Tibial artery (tissue), 4 donors: ENCODE measurements around the gene PHF21A.

Source experiments
- DNase-seq, 2 donors: peaks; one replicate each; pipeline ENCODE4 v3.0.0-alpha.2; 2019
- H3K27ac ChIP-seq, 2 donors: fragments of 200-600 bp; sonication (generic) in 1 of 2; 1 replicate in 1 of 2; 2 replicates in 1 of 2; pipeline ENCODE4 v1.5.1; 2018 to 2019; ENCODE audit warnings: mild to moderate bottlenecking in 1 of 2
- H3K27me3 ChIP-seq, 2 donors: fragments of 200-600 bp; sonication (generic) in 1 of 2; one replicate each; pipeline versions ENCODE4 v1.5.1 to v1.6.0; 2016 to 2019
- H3K36me3 ChIP-seq, 3 donors: fragments of 200-600 bp; sonication (generic) in 2 of 3; one replicate each; pipeline ENCODE4 v1.5.1; 2016 to 2019; ENCODE audit warnings: mild to moderate bottlenecking in 2 of 3
- H3K4me1 ChIP-seq, 4 donors: fragments of 200-600 bp; sonication (generic) in 2 of 4; 1 replicate in 3 of 4; 2 replicates in 1 of 4; pipeline ENCODE4 v1.5.1; 2016 to 2019
- H3K4me3 ChIP-seq, 2 donors: fragments of 200-600 bp; sonication (generic) in 1 of 2; 1 replicate in 1 of 2; 2 replicates in 1 of 2; pipeline ENCODE4 v1.5.1; 2018 to 2019; ENCODE audit warnings: mild to moderate bottlenecking in 2 of 2
- H3K9me3 ChIP-seq, 3 donors: fragments of 200-600 bp; sonication (generic) in 1 of 3; one replicate each; pipeline ENCODE4 v1.5.1; 2016 to 2019
- CTCF ChIP-seq, 2 experiments: fragments of 200-600 bp in 1 of 2; fragments of 450-650 bp in 1 of 2; IDR thresholded peaks; one replicate each; pipeline ENCODE4 v1.5.1; 2017 to 2019; ENCODE audit warnings: antibody characterized with exemption in 2 of 2, mild to moderate bottlenecking in 1 of 2, moderate library complexity in 1 of 2
- intact Hi-C: fragments of 100-400 bp; cut with DNase I; formaldehyde crosslinking; loops from one replicate; pipeline ENCODE4 v1.15.0; 2023; ENCODE audit warnings: low total_unique reads

The PHF21A gene

DNA sequence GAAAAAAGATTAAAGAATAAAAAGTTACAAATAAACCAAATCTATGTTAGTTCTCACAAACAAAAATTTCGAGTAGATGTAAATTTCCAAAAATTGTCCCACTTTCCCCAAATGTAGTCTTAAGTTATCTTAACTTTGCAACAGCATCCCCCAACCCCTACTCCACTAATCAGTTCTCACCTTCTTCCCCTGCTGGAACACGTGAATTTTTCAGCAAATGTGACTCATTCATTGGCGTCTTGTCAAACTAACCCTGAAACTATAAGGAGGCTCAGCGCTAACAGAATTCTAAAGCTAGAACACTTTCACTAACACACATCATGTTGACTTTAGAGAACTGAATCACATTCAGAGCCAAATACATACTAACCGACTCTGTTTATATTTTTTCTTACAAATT lies 46.1 kb downstream of the PHF21A start:
- Histone ChIP-seq H3K4me3 (no peak overlapping the region), H3K9me3 (no peaks in the 10 kb centered on the region), H3K4me1 (peaks cover 0 to 4% (median 0%) of the 10 kb centered on the region in 4 donors), H3K27me3 (no peaks in the 10 kb centered on the region), H3K36me3 (peaks cover 3 to 14% (median 8%) of the 10 kb centered on the region in 3 donors), H3K27ac (no peak overlapping the region)
- intact Hi-C loops = no loop called here
- DNase-seq = no peak
- TF ChIP-seq CTCF (IDR thresholded peaks at IDR 0.05) = no peak

DNA sequence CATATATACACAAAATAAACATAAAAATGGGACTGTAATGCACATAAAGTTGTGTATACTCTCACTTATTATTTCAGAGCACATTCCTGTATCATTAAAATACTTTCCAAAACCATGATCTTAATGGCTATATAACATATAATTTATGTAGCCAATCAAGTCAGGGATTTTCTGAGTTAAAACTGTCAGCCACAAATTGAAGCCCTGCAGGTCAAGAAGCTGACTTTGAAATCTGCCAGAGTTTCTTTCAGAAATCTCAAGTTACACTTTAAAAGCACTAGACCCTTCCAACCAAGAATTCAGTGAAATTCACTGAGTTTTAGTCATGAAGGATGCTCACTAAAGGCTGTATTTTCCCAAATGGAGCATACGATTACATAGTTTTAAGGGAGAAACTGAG lies 47.6 kb downstream of the PHF21A start:
- H3K36me3 ChIP-seq = peaks cover 3 to 14% (median 8%) of the 10 kb centered on the region in 3 donors
- peaks cover 0 to 4% (median 0%) of the 10 kb centered on the region in 4 donors for H3K4me1 ChIP-seq
- DNase-seq = no peak
- no peak overlapping the region for H3K4me3 ChIP-seq
- no peaks in the 10 kb centered on the region for H3K27me3 ChIP-seq
- no peak for TF ChIP-seq CTCF (IDR thresholded peaks at IDR 0.05)
- intact Hi-C loops = no loop called here
- H3K9me3 ChIP-seq = no peaks in the 10 kb centered on the region
- no peak overlapping the region for H3K27ac ChIP-seq

DNA sequence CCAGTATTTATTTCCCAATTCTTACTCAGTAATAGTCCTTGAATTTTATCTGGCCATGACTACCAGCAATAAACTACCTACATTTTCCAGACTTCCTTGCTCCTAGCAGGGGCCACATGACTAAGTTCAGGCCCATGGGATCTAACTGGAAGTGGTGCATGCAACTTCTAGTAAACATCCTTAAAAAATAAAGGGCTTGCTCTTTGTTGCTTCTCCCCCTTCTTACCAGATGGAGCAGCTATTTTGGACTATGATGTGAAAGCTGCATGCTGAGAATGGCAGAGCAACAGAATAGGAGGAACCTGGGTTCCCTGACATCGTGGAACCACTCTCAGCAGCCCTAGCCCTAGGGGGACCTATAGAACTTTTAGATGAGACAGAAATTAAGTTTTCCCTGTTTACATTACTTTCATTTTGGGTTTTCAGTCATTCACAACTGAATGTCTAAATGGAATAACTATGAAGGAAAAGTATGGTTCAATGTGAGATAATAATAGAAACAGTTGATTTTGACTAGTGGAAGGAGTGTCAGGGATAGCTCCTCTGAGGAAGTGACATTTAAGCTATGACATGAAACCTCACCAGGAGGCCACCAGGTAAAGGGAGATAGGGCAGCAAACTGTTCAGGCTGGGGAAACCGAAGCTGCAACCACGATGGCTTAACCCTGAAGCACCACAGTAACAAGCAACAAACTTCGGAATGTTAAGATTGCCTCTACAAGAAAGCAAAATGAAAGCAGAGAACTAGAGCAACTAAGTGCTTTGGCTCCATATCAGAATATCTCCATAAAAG lies 48.9 kb downstream of the PHF21A start:
- H3K36me3 ChIP-seq = peaks cover 3 to 14% (median 8%) of the 10 kb centered on the region in 3 donors
- DNase-seq = no peak
- intact Hi-C loops = no loop called here
- H3K4me3 ChIP-seq = no peak overlapping the region
- no peaks in the 10 kb centered on the region for H3K27me3 ChIP-seq
- no peaks in the 10 kb centered on the region for H3K9me3 ChIP-seq
- TF ChIP-seq CTCF (IDR thresholded peaks at IDR 0.05) = no peak
- H3K27ac ChIP-seq = no peak overlapping the region
- H3K4me1 ChIP-seq = peaks cover 0 to 4% (median 0%) of the 10 kb centered on the region in 4 donors

GRCh38 chr11:46071091-46071490 lies 50.2 kb downstream of the PHF21A start:
- intact Hi-C loops = no loop called here
- TF ChIP-seq CTCF (IDR thresholded peaks at IDR 0.05) = no peak
- H3K4me1 ChIP-seq = peaks cover 0 to 4% (median 0%) of the 10 kb centered on the region in 4 donors
- no peak for DNase-seq
- no peaks in the 10 kb centered on the region for H3K9me3 ChIP-seq
- no peaks in the 10 kb centered on the region for H3K27me3 ChIP-seq
- H3K36me3 ChIP-seq = peaks cover 3 to 6% (median 5%) of the 10 kb centered on the region in 3 donors
- H3K27ac ChIP-seq = no peak overlapping the region
- H3K4me3 ChIP-seq = no peak overlapping the region

DNA sequence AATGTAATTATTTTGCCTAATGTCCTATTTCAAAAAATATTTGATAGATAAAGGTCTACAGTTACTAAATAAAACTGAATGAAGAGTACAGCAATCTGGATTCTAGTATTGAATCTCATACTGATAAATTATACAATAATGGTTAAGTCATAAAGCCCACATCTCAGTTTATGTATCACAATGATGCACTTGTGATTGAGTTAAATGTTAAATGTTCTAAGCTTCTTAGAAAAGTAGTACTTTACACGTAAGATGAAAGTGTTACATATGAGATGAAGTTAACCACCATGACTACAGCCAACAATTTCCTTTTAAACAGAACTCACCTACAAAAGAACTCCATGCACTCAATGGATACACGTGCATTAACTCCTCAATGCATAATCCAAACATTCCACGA lies 51.7 kb downstream of the PHF21A start:
- intact Hi-C loops = no loop called here
- no peaks in the 10 kb centered on the region for H3K9me3 ChIP-seq
- no peak for DNase-seq
- no peaks in the 10 kb centered on the region for H3K27me3 ChIP-seq
- H3K36me3 ChIP-seq = peaks cover 0 to 3% (median 0%) of the 10 kb centered on the region in 3 donors
- H3K4me3 ChIP-seq = no peak overlapping the region
- H3K4me1 ChIP-seq = peaks cover 0 to 4% (median 0%) of the 10 kb centered on the region in 4 donors
- H3K27ac ChIP-seq = no peak overlapping the region
- TF ChIP-seq CTCF (IDR thresholded peaks at IDR 0.05) = no peak
